IMR-90 (cell line): ENCODE results near the gene FOXA2.

Experiments used
- BHLHE40 ChIP-seq: fragments of 150-350 bp; IDR thresholded peaks from 2 replicates; pipeline ENCODE4 v1.6.1; 2016; ENCODE audit warnings: mild to moderate bottlenecking, low read depth, low read length
- CEBPB ChIP-seq: IDR thresholded peaks from 2 replicates; pipeline ENCODE4 v1.6.1; 2012; ENCODE audit warnings: low read depth, low read length, improper control_type of control experiment
- CTCF ChIP-seq: conservative IDR thresholded peaks from 2 replicates; pipeline ENCODE4 v1.5.1; 2012; ENCODE audit warnings: mild to moderate bottlenecking, low read depth, low read length, improper control_type of control experiment
- ELK1 ChIP-seq: fragments of 150-350 bp; IDR thresholded peaks from 2 replicates; pipeline ENCODE4 v1.6.1; 2016; ENCODE audit warnings: low read depth, mild to moderate bottlenecking, low read length, moderate library complexity, borderline replicate concordance
- MAZ ChIP-seq: IDR thresholded peaks from 2 replicates; pipeline ENCODE4 v1.6.1; 2012; ENCODE audit warnings: low read depth, mild to moderate bottlenecking, low read length, improper control_type of control experiment, moderate library complexity, borderline replicate concordance
- MXI1 ChIP-seq: IDR thresholded peaks from 2 replicates; pipeline ENCODE4 v1.6.1; 2012; ENCODE audit warnings: low read depth, mild to moderate bottlenecking, low read length, moderate library complexity, borderline replicate concordance
- NFE2L2 ChIP-seq: fragments of 150-350 bp; IDR thresholded peaks from 2 replicates; pipeline ENCODE4 v1.6.1; 2016; ENCODE audit warnings: low read depth, mild to moderate bottlenecking, low read length
- POLR2A ChIP-seq: IDR thresholded peaks from 2 replicates; pipeline ENCODE4 v1.6.1; 2012; ENCODE audit warnings: mild to moderate bottlenecking, low read depth, low read length
- RAD21 ChIP-seq: IDR thresholded peaks from 2 replicates; pipeline ENCODE4 v1.6.1; 2012; ENCODE audit warnings: low read length, improper control_type of control experiment
- RCOR1 ChIP-seq: IDR thresholded peaks from 2 replicates; pipeline ENCODE4 v1.6.1; 2012; ENCODE audit warnings: mild to moderate bottlenecking, low read length, improper control_type of control experiment; ENCODE audit not compliant: insufficient replicate concordance
- RFX5 ChIP-seq: IDR thresholded peaks from 2 replicates; pipeline ENCODE4 v1.8.0; 2012; ENCODE audit warnings: low read depth, mild to moderate bottlenecking, low read length, moderate library complexity
- SMC3 ChIP-seq: fragments of 150-350 bp; IDR thresholded peaks from 2 replicates; pipeline ENCODE4 v1.6.1; 2016; ENCODE audit warnings: low read depth, mild to moderate bottlenecking, antibody characterized with exemption, low read length, moderate library complexity

GRCh38 chr20:22578221-22579118, 5.9 kb downstream of the FOXA2 start:
- TF ChIP-seq ELK1 (no peak), POLR2A (no peak), RCOR1 (no peak), CTCF (no peak), RFX5 (no peak), CEBPB (no peak), SMC3 (no peak), RAD21 (no peak), MXI1 (no peak), MAZ (no peak), NFE2L2 (no peak), BHLHE40 (no peak)
